ENCODE measurements around the gene SLC7A14.

SLC7A14 gene

DNA sequence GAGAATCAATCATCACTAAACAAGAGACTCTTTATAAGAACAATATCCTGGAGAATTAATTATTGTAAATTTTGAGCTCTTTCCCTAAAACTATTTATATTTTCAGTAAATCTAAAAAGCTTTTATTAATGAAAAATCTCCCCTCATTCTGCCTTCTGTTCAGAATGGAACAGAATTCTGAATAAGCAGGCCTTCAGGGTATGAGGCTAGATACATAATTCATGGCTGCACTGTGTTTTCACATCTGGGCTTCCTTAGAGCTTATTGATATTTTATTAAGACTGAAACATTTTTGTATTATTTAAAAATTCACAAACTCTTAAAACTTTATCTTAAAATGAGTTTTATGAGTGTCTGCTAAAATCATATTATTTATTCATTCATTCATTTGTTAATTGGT lies 142.4 kb downstream of the SLC7A14 start:
- TF ChIP-seq, protein P1, sequence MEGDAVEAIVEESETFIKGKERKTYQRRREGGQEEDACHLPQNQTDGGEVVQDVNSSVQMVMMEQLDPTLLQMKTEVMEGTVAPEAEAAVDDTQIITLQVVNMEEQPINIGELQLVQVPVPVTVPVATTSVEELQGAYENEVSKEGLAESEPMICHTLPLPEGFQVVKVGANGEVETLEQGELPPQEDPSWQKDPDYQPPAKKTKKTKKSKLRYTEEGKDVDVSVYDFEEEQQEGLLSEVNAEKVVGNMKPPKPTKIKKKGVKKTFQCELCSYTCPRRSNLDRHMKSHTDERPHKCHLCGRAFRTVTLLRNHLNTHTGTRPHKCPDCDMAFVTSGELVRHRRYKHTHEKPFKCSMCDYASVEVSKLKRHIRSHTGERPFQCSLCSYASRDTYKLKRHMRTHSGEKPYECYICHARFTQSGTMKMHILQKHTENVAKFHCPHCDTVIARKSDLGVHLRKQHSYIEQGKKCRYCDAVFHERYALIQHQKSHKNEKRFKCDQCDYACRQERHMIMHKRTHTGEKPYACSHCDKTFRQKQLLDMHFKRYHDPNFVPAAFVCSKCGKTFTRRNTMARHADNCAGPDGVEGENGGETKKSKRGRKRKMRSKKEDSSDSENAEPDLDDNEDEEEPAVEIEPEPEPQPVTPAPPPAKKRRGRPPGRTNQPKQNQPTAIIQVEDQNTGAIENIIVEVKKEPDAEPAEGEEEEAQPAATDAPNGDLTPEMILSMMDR (IDR thresholded peaks at IDR 0.05; ENCODE audit: low read depth, low read length), result no peak
- no peak for TF ChIP-seq EZH2phosphoT487 (IDR thresholded peaks at IDR 0.05; ENCODE audit: low read depth)
- no peaks in the 10 kb centered on the region for H3K79me2 ChIP-seq (ENCODE audit: low read length)
- H3K27ac ChIP-seq (ENCODE audit: low read length), result no peak overlapping the region
- no peak overlapping the region for H2AFZ ChIP-seq (ENCODE audit: low read depth, low read length)
- no peak overlapping the region for H3K4me2 ChIP-seq (ENCODE audit: low read length)
- no peak overlapping the region for H3K4me3 ChIP-seq (ENCODE audit: low read length)
- H3K9ac ChIP-seq (ENCODE audit: low read length), result no peak overlapping the region
- peaks cover 11% of the 10 kb centered on the region for H3K27me3 ChIP-seq (ENCODE audit: low read depth, low read length)
- H3K36me3 ChIP-seq (replicated peaks; ENCODE audit: low read depth, low read length), result no peaks in the 10 kb centered on the region
- no peaks in the 10 kb centered on the region for H3K9me3 ChIP-seq (ENCODE audit: insufficient read depth, low read length)
- H3K4me1 ChIP-seq (ENCODE audit: low read length), result peaks cover 9% of the 10 kb centered on the region
- no peaks in the 10 kb centered on the region for H4K20me1 ChIP-seq (ENCODE audit: insufficient read depth, low read length)

DNA sequence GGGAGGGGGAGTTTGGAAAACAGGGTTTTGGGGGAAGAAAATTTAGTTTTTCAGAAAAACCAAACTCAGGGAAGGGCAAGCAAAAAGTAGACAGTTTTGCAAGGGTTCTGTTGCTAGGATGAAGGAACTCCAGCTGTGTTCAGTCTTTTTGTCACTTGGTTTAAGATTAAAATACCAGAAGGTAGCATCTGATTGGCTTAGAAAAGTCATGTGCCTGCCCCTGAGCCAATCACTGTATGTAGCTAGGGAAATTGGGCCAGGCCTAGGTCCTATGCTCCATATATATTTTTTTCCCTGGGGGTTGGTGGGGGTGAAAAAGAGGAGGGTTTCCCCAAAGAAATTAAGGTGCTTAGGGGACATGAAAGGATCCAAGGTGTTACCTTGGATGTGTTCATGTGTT lies 142.9 kb downstream of the SLC7A14 start:
- Histone ChIP-seq H3K79me2 (ENCODE audit: low read length) (no peaks in the 10 kb centered on the region), H2AFZ (ENCODE audit: low read depth, low read length) (no peak overlapping the region), H3K4me2 (ENCODE audit: low read length) (no peak overlapping the region), H3K36me3 (replicated peaks; ENCODE audit: low read depth, low read length) (no peaks in the 10 kb centered on the region), H4K20me1 (ENCODE audit: insufficient read depth, low read length) (no peaks in the 10 kb centered on the region), H3K9ac (ENCODE audit: low read length) (no peak overlapping the region), H3K9me3 (ENCODE audit: insufficient read depth, low read length) (no peaks in the 10 kb centered on the region), H3K27ac (ENCODE audit: low read length) (no peak overlapping the region), H3K4me3 (ENCODE audit: low read length) (no peak overlapping the region), H3K27me3 (ENCODE audit: low read depth, low read length) (peaks cover 6% of the 10 kb centered on the region; the same call in 1 of the 2 replicates), H3K4me1 (ENCODE audit: low read length) (peaks cover 9% of the 10 kb centered on the region)
- TF ChIP-seq, protein P1 (IDR thresholded peaks at IDR 0.05; ENCODE audit: low read depth, low read length), result no peak
- TF ChIP-seq EZH2phosphoT487 (IDR thresholded peaks at IDR 0.05; ENCODE audit: low read depth), result no peak

- H3K9me3 ChIP-seq (ENCODE audit: insufficient read depth, low read length), result no peaks in the 10 kb centered on the region
- peaks cover 9% of the 10 kb centered on the region for H3K4me1 ChIP-seq (ENCODE audit: low read length)
- no peaks in the 10 kb centered on the region for H4K20me1 ChIP-seq (ENCODE audit: insufficient read depth, low read length)
- 0 out of 2 replicates have a peak, but pooled peaks cover 3% of the 10 kb centered on the region for H3K27me3 ChIP-seq (ENCODE audit: low read depth, low read length)
- no peak overlapping the region for H3K4me3 ChIP-seq (ENCODE audit: low read length)
- no peak overlapping the region for H2AFZ ChIP-seq (ENCODE audit: low read depth, low read length)
- H3K9ac ChIP-seq (ENCODE audit: low read length), result no peak overlapping the region
- no peaks in the 10 kb centered on the region for H3K79me2 ChIP-seq (ENCODE audit: low read length)
- no peak overlapping the region for H3K27ac ChIP-seq (ENCODE audit: low read length)
- H3K4me2 ChIP-seq (ENCODE audit: low read length), result no peak overlapping the region
- H3K36me3 ChIP-seq (replicated peaks; ENCODE audit: low read depth, low read length), result no peaks in the 10 kb centered on the region
- no peak for TF ChIP-seq EZH2phosphoT487 (IDR thresholded peaks at IDR 0.05; ENCODE audit: low read depth)
- TF ChIP-seq, protein P1 (IDR thresholded peaks at IDR 0.05; ENCODE audit: low read depth, low read length), result no peak
These were observed 144.5 kb downstream of the SLC7A14 start for GRCh38 chr3:170441412-170441811.

GRCh38 chr3:170440344-170440743 lies 145.5 kb downstream of the SLC7A14 start:
- H3K9me3 ChIP-seq (ENCODE audit: insufficient read depth, low read length), result no peaks in the 10 kb centered on the region
- no peaks in the 10 kb centered on the region for H4K20me1 ChIP-seq (ENCODE audit: insufficient read depth, low read length)
- H3K79me2 ChIP-seq (ENCODE audit: low read length), result no peaks in the 10 kb centered on the region
- H3K4me2 ChIP-seq (ENCODE audit: low read length), result peak overlapping the region; percentile 16; the same call in 1 of the 2 replicates
- no peak overlapping the region for H3K4me3 ChIP-seq (ENCODE audit: low read length)
- peaks cover 9% of the 10 kb centered on the region for H3K4me1 ChIP-seq (ENCODE audit: low read length)
- H3K27ac ChIP-seq (ENCODE audit: low read length), result no peak overlapping the region
- H2AFZ ChIP-seq (ENCODE audit: low read depth, low read length), result no peak overlapping the region
- H3K9ac ChIP-seq (ENCODE audit: low read length), result no peak overlapping the region
- 0 out of 2 replicates have a peak, but pooled peaks cover 3% of the 10 kb centered on the region for H3K27me3 ChIP-seq (ENCODE audit: low read depth, low read length)
- H3K36me3 ChIP-seq (replicated peaks; ENCODE audit: low read depth, low read length), result no peaks in the 10 kb centered on the region
- TF ChIP-seq EZH2phosphoT487 (IDR thresholded peaks at IDR 0.05; ENCODE audit: low read depth), result no peak
- TF ChIP-seq, protein P1 (IDR thresholded peaks at IDR 0.05; ENCODE audit: low read depth, low read length), result no peak

All from OCI-LY3 (cell line).